Fibroblast of upper back skin (primary cell): ENCODE data around the gene PIK3R6.

Source experiments
- DNase-seq: peaks from one replicate; pipeline ENCODE4 v3.0.0-alpha.2; 2013

PIK3R6 gene

DNA sequence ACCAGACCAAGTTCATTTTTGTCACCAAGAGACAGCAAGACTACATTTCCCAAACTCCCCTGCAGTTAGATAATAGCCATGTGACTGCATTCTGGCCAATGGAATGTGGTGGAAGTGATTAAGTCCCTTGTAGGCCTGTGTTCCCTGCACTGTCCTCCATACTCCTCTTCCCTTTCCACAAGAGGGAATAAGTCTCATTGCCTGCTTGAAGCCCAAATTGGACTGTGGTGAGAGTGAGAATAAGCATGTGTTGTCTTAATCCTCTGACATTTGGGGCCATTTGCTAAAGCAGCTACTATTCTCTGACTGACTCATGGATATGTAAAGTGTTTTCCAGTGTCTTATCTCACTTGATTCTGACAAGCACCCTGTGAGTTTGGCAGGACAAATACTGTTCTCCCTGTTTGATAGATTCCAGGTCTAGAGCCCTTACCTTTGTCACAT is 20.7 kb downstream of the PIK3R6 start:
- peak; percentile 50 for DNase-seq

GRCh38 chr17:8844229-8845218 is 22.9 kb downstream of the PIK3R6 start:
- peak; percentile 38 for DNase-seq

DNA sequence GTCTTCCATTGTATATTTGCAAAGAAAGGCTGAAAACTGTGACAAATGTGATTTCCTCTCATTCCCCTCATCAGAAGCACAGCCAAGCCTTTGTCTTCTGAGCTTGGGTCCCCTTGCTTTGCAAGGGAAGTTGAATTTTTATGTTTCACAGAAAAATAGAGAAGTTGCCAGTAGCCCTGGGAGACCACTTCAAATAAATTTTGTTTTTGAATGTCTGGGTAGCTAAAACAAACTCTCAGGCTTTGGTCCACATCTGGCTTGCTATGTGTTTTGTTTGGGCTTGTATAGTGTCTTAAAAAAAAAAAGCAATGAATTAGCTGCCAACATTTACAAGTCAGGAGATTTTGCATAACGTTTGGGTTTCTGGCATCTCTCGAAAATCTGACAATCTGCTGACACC is 24.1 kb downstream of the PIK3R6 start:
- no peak for DNase-seq

DNA sequence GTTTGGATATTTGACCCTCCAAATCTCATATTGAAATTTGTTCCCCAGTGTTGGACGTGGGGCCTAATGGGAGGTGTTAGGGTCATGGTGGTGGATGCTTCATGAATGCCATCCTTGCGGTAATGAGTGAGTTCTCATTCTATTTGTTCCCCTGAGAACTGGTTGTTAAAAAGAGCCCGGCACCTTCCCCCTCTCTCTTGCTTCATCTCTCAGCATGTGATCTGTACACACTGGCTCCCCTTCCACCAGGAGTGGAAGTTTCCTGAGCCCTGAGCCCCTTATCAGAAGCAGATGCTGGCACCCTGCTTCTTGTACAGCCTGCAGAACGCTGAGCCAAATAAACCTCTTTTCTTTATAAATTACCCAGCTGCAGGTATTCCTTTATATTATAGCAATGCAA is 25.6 kb downstream of the PIK3R6 start:
- no peak for DNase-seq

DNA sequence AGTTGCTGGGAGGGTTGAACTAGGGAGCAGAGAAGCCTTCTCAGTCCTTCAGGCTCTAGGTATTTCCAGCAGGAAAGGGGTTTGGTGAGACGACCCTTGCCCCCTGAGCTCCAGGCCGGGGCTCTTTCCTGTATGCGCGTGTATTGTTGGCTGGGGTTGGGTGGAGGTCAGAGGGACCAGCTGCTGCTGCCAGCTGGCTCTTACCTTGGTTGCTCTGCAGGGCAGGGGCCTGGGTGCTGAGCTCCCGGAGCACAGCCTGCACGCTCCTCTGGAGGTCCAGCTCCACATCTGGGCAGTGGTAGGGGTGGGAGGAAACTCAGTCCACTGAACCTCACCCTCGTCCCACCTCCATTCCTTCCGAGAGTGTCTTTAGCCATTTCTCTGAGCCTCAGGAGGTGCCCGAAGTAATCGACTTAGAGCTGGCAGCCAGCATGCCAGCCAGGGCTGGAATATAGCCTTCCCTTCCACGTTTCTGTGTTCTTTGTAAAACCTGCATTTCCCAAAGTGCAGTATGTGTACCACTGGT is 28.0 kb downstream of the PIK3R6 start:
- no peak for DNase-seq

GRCh38 chr17:8838551-8839095 is 28.9 kb downstream of the PIK3R6 start:
- DNase-seq = no peak

DNA sequence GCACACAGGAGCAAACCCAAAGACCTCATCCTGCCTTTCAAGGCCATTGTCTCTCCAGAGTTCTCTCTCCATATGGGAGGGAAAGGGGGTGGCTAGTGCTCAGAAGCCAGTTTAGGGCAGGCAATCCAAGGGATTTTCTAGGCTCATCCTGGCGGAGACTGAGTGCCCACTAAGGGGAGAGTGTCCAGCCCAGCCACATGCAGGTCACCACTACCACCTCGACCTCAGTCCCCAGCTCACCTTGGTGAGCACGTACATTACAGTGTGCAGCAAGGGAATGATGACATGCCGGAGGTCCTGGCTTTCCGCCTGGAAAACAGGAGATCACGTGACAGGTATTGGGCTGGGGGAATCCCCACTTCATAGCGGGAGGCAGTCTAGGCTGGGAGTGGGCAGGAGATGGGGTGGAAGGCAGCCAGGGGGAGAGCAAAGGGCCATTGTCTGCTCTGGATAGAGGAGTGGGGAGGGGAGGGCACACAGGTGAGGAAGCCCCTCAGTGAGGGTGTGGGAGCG is 29.9 kb downstream of the PIK3R6 start:
- DNase-seq = peak; percentile 41

GRCh38 chr17:8836821-8837562 is 30.5 kb downstream of the PIK3R6 start:
- DNase-seq = peak; percentile 46

DNA sequence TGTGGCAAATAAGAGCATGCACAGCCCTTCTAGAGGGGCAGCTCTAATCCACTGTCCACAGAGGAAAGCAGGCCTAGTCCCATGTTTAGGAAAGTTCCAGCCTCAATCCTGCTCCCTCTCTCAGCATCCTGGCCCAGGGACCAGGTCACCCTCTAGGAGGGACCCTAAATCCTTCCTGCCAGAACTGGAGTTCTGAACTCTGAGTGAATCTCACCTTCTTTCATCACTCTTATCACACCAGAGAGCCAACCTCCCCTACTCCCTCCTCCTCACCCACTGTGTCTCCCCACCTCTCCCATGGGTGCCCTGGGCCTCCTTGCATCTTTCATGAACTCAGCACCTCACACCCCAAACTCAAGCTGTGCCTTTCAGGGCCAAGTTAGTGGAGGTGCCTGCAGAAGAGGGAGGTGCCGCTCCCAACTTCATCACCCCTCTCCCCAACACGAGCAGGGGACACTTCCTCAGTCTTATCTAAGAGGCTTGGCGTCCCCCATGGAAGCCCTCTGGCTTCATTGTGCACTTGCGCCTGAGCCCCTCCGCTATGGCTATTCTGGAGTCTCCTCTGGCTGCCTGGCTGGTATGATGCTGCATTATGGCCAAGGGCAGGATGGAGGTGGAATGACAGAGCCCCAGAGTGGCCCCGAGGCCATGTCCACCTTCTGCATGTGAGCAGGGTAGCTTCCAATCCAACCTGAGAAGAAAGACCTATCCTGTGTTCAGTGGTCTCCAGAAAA is 31.7 kb downstream of the PIK3R6 start:
- DNase-seq = no peak

DNA sequence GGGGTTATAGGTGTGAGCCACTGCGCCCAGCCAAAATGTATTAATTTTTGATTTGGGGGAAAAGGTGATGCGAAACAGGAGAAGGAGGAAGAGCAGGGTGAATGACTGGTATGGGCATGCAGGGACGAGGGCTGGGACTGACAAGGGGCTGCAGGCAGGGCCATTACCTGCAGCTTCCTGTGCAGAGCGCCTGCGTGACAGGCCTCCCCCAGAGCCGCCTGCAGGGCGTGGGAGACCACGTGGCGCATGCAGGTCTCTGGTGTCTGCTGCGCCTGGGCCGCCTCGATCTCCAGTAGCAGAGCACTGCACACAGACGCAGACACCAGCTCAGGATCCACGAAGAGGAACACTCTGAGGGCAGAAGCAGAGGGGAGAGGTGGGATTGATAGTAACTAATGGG is 32.4 kb downstream of the PIK3R6 start:
- DNase-seq = no peak

DNA sequence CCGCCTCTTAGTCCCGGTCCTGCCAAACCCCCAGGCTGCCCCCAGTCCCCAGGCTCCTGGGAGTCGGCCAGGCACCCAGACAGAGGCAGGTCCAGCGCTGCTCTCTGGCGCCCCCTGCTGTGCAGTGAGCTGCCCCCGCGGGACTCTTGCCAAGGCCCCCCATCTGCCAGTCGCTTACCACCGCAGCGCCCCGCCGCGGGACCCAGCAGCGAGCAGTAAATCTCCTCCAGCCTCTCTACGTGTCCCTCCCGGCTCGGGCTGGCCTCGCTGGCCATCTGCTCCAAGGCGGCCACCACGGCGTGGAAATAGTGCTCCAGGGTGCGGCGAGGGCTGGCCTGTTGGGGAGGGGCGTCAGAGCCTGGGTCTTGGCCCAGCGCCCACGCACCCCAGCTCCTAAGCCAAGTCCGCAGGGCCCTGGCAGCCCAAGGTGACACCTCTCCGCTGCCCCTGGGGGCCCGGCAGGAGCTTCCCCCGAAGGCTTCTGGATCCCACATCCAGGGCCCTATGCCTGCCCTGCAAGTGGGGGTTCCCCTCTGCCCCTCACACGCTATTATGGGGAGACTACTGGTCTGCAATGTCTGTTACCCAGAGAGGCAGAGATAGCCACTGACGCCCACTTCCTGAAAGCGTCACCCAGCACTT is 34.6 kb downstream of the PIK3R6 start:
- no peak for DNase-seq

DNA sequence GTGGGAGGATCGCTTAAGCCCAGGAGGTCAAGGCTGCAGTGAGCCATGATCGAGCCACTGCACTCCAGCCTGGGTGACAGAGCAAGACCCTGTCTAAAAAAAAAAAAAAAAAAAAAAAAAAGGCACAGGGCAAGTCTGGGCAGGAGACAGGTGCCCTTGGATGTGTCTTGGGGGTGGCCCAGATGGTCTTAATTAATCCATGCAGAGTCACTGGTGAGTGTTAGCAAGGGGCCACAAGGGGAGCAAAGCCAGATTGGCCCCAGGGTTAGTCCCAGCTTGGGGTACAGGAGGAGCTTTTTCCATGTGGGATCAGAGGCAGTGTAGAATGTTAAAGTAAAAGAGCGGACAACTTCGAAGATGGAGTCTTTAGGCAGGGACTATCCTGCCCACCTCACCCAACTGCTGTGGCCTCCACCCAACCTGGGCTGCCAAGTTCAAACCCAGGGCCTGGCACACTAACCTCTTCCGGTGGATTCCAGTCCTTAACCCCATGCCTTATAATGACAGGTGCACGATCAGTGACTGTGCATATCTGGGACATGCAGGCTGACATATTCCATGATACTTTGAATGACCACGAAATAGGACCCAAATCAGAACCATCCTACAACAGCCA is 36.1 kb downstream of the PIK3R6 start:
- DNase-seq = no peak

DNA sequence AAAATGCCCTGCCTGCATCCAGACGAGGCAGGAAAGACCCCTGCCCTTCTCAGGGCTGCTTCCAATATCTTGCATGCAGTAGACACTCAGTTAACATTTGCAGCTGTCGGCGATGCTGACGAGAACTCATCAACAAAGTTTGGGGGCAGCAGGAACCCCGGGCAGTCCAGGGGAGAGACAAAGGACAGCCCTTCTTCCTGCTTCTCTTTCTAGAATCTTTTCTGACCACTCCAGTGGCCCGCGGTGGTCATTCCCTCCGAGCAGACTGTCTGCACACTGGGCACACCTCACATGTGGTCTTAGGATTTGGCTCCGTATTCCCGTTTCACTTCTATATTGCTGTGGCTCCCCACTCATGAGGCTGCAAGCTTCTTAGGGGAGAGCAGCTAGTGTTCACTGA is 37.3 kb downstream of the PIK3R6 start:
- no peak for DNase-seq

DNA sequence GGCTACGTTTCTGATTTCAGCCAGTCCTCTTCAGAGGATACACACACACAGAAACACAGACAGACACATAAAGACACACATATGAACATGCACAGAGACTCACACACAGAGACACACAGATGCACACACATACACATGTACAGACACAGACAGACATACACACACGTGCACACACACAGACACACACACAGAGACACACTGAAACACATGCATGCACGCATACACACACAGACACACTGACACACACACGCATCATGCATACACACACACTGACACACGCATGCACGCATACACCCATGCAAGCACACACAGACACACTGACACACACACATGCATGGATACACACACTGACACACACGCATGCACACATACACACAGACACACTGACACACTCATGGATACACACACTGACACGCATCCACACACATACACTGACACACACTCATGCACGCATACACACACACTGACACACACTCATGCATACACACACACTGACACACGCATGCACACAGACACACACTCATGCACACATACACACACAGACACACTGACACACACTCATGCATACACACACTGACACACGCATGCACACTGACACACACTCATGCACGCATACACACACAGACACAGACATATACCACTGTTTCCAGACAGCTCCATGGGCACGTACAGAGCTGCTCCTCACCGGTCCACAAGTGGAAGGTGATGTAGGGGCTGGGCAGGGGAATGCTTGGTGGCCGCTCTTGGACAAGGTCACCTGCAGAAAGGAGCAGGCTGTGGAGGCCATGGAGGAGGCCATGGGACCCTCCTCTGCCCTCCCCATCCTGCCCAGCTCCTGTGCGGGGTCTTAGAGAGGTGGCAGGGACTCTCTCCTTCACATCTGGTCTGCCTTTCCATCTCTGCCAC is 38.2 kb downstream of the PIK3R6 start:
- DNase-seq = no peak

- no peak for DNase-seq
Observed at GRCh38 chr17:8828517-8828875, 39.0 kb downstream of the PIK3R6 start.

- no peak for DNase-seq
Observed at GRCh38 chr17:8826808-8827435, 40.6 kb downstream of the PIK3R6 start.

GRCh38 chr17:8825802-8826201 is 41.7 kb downstream of the PIK3R6 start:
- DNase-seq = no peak

DNA sequence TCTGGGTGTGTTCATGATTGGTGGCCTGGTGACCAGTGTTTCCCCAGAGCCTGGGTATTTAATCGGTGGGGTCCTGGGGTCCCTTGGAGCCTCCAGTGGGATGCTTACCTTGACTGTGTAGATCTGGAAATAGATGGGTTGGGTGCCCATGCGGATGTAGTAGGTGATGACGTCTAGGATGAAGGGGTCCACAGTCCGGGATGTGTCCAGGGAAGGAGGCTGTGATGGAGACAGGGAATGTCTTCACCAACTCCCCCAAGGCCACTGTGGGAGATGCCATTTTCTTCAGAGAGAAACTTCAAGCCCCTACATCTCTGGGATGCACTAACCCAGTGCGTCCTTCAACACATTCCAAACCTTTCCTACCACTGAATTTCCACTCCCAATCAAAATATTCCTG is 44.2 kb downstream of the PIK3R6 start:
- DNase-seq = no peak

DNA sequence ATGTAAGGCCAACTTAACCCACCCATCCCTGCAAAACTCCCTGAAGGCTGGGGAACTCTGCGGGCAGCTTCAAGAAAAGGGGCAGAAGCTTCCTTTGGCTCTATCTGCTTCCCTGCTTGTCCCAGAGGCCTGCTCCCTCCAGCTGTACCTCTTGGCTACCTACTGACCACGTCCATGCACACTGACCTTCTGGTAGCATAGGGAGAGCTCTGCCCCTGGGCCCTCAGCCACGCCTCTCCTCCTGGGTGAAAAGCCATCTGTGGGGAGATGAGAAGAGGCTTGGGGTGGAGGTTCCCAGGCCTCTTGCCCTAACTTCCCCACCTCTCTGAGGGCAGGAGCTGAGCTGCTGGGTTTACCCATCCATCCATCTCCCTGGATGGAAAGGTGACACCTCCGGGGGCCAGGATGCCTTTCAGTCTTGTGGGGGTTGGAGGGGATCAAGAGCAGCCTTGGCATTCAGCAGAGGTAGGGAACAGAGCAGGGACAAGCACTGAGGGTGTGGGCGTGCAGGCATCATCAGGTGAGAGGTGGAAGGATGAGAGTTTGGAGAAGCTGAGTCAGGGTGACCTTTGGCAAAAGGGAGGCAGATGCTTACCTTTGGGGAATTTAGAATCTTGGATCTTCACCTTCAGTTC is 45.0 kb downstream of the PIK3R6 start:
- DNase-seq = no peak
